GM12874 (cell line): Measurements from ENCODE around the gene HP1BP3.

Experiments
- CTCF ChIP-seq: IDR thresholded peaks from 2 replicates; pipeline ENCODE4 v1.5.1; 2011; ENCODE audit warnings: low read depth, mild to moderate bottlenecking, control low read depth, low read length, moderate library complexity; ENCODE audit not compliant: insufficient read depth

HP1BP3 gene

GRCh38 chr1:20823845-20824244, 36.7 kb upstream of the HP1BP3 start:
- no peak for TF ChIP-seq CTCF

- no peak for TF ChIP-seq CTCF
Observed at GRCh38 chr1:20821466-20821865, 34.4 kb upstream of the HP1BP3 start.

GRCh38 chr1:20819818-20820217, 32.7 kb upstream of the HP1BP3 start:
- no peak for TF ChIP-seq CTCF

GRCh38 chr1:20814534-20814871, 27.4 kb upstream of the HP1BP3 start:
- TF ChIP-seq CTCF: no peak

- no peak for TF ChIP-seq CTCF
Observed at GRCh38 chr1:20811916-20812315, 24.8 kb upstream of the HP1BP3 start.

- TF ChIP-seq CTCF: no peak
Observed at GRCh38 chr1:20793236-20793635, 6.1 kb upstream of the HP1BP3 start.

GRCh38 chr1:20792196-20792595, 5.1 kb upstream of the HP1BP3 start:
- TF ChIP-seq CTCF: no peak

GRCh38 chr1:20790785-20791184, 3.7 kb upstream of the HP1BP3 start:
- TF ChIP-seq CTCF: no peak
